MM.1S (cell line): ENCODE data around the gene PDPK1.
"Not testable (repeated sequence)": the region's sequence is repeated elsewhere in the genome, so short reads cannot be mapped to it uniquely, and the experiment has no call there.

ENCODE experiments used
- EZH2phosphoT487 ChIP-seq: fragments of 300-600 bp; sonication (generic); IDR thresholded peaks from 2 replicates; pipeline ENCODE4 v1.6.1; 2018; ENCODE audit warnings: antibody characterized with exemption, low read length
- TF ChIP-seq, protein P1 (sequence below): fragments of 300-600 bp; sonication (generic); IDR thresholded peaks from 2 replicates; pipeline ENCODE4 v1.5.1; 2016; ENCODE audit warnings: antibody characterized with exemption, low read length, mixed read lengths

DNA sequence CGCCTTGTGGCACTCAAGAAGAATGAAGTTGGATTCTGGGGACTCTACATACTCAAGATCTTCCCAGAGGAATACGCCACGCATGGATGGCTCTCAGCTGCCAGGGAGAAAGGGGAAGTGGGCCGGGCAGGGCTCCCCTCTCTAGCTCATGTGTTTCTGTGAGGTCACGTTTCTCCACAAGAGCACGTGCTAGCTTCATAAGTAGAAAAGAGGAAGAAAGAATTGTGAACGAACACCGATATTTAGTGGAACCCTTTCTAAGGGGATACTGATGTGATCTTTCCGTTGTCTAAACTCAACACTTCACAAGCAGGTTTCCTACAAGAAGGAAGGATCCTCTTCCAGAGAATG lies 101.9 kb downstream of the PDPK1 start:
- TF ChIP-seq, protein P1, sequence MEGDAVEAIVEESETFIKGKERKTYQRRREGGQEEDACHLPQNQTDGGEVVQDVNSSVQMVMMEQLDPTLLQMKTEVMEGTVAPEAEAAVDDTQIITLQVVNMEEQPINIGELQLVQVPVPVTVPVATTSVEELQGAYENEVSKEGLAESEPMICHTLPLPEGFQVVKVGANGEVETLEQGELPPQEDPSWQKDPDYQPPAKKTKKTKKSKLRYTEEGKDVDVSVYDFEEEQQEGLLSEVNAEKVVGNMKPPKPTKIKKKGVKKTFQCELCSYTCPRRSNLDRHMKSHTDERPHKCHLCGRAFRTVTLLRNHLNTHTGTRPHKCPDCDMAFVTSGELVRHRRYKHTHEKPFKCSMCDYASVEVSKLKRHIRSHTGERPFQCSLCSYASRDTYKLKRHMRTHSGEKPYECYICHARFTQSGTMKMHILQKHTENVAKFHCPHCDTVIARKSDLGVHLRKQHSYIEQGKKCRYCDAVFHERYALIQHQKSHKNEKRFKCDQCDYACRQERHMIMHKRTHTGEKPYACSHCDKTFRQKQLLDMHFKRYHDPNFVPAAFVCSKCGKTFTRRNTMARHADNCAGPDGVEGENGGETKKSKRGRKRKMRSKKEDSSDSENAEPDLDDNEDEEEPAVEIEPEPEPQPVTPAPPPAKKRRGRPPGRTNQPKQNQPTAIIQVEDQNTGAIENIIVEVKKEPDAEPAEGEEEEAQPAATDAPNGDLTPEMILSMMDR = not testable (repeated sequence)
- TF ChIP-seq EZH2phosphoT487 = not testable (repeated sequence)
